ENCODE measurements around the gene SUDS3. TPM values are rescaled to one million over a fixed set of nuclear protein-coding genes. Genes with fewer than 3 reads are reported as not detected.

Gene SUDS3
- total and polyA plus RNA-seq, 7 experiments from 2014 or later: 10.1 to 32.2 (median 26.3) TPM

DNA sequence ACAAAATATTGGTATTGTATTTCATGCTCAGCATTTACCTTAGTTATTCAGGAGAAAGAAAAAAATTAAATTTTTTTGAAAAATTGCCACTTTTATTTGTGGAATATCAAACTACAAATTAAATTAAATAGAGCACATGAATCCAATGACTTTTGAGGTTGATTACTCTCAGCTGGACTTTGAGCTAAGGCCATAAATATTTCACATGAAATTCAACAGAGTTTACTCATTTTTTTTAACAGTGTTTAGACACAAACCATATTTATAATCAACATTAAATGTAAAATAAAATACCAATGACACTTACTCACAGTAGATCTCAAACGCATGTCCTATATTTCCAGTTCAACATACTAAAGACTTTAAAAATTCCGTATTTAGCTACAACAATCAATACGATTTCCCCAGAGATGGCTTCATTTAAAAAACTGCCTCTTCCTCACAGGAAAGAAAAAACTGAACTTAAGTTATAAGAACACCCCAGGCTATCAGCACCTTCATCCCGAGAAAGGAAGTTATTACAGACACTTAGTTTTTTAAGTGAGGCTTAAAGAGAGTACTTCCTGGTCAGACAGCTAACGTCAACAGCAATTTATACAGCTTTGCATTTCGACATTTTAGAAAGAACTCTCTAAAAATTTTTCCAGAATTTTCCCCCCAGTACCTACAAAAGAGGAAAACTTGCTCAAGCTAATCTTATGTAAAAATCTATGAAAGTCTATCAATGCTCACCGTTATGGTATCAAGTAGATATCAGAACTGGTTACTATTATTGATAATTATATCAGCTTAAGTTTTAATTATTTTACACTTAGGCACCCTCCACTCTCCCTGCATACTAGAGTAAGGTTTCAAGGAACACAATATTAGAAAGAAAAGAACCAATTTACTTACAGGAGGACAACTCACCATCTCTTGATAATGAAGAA is 17.5 kb upstream of the SUDS3 start:
- Mint-ChIP-seq H3K27me3 (no peaks in the 10 kb centered on the region), H3K9me3 (peaks cover 0 to 4% (median 0%) of the 10 kb centered on the region in 11 donors), H3K4me3 (peak overlapping the region; percentile 78 to 98 (median 94)), H3K27ac (peak overlapping the region; percentile 80 to 96 (median 90)), H3K4me1 (peaks cover 32 to 61% (median 54%) of the 10 kb centered on the region in 7 donors), H3K36me3 (peaks cover 0 to 25% (median 15%) of the 10 kb centered on the region in 5 donors)
- peak; percentile 57 for ATAC-seq
- Histone ChIP-seq H3K4me1 (ENCODE audit: control insufficient read depth in 2 of 2, insufficient read depth in 2 of 2, low read length in 2 of 2) (peaks cover 21 to 29% of the 10 kb centered on the region in 2 donors), H3K27me3 (ENCODE audit: control insufficient read depth in 2 of 2, insufficient read depth in 2 of 2, low read length in 2 of 2) (no peaks in the 10 kb centered on the region), H3K9me3 (ENCODE audit: control insufficient read depth in 2 of 3, low read length in 3 of 3) (no peaks in the 10 kb centered on the region), H3K4me3 (ENCODE audit: low read length) (peak overlapping the region; percentile 58), H3K27ac (ENCODE audit: low read depth, low read length) (peak overlapping the region; percentile 66), H3K36me3 (ENCODE audit: control insufficient read depth in 2 of 3, insufficient read depth in 3 of 3, low read length in 3 of 3) (no peaks in the 10 kb centered on the region)
- no peak for DNase-seq
- ChIA-PET POLR2A (interaction anchor here (0.7 to 5.2 kb wide), 9 partner anchors 8 to 342 kb away, joined by 3 to 49 read pairs (median 3); partner anchors contain the start of genes RFC5, SUDS3 and TAOK3), CTCF (interaction anchor here (0.7 to 5.7 kb wide), 4 partner anchors 12 to 18 kb away, joined by 3 to 50 read pairs (median 4); partner anchors contain the start of gene SUDS3)
- intact Hi-C loops (cut with micrococcal nuclease): loop anchor here (1.0 to 5.0 kb wide), 8 partner anchors 8 to 297 kb away; partner anchors contain the start of genes SUDS3 (in 2 of the 2), TAOK3 (in 2 of the 2) and WSB2 (in 1 of the 2)

DNA sequence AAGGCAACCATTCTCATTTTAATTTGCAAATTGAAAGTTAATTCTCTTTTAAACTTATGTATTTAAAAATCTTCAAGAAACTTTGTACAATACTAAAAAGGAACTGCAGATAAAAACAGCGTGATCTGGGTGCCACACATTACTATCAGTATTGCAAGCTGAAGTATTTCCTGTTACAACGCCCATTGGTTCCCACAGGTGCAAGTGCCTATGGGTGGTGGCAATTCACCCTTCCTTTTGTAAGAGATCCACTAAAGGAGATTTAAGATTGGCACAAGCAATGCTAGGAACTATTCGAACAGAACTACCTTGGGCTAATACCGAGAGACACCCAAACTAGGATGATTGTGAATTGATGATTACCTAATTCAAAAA is 16.8 kb upstream of the SUDS3 start:
- H3K4me3 Mint-ChIP-seq: peak overlapping the region; percentile 78 to 98 (median 94)
- POLR2A ChIA-PET: interaction anchor here (1.0 to 5.2 kb wide), 7 partner anchors 9 to 343 kb away, joined by 3 to 49 read pairs (median 6); partner anchors contain the start of genes RFC5, SUDS3 and TAOK3
- H3K4me1 ChIP-seq (ENCODE audit: control insufficient read depth in 2 of 2, insufficient read depth in 2 of 2, low read length in 2 of 2): peaks cover 21 to 29% of the 10 kb centered on the region in 2 donors
- H3K36me3 Mint-ChIP-seq: peaks cover 0 to 18% (median 9%) of the 10 kb centered on the region in 5 donors
- H3K27ac ChIP-seq (ENCODE audit: low read depth, low read length): peak overlapping the region; percentile 66
- H3K4me3 ChIP-seq (ENCODE audit: low read length): peak overlapping the region; percentile 58
- intact Hi-C loops (cut with micrococcal nuclease): loop anchor here (1.0 to 5.0 kb wide), 8 partner anchors 8 to 297 kb away; partner anchors contain the start of genes SUDS3 (in 2 of the 2), TAOK3 (in 2 of the 2) and WSB2 (in 1 of the 2)
- H3K4me1 Mint-ChIP-seq: peaks cover 35 to 55% (median 47%) of the 10 kb centered on the region in 7 donors
- H3K36me3 ChIP-seq (ENCODE audit: control insufficient read depth in 2 of 3, insufficient read depth in 3 of 3, low read length in 3 of 3): no peaks in the 10 kb centered on the region
- CTCF ChIA-PET: interaction anchor here (0.9 to 5.7 kb wide), 3 partner anchors 14 to 17 kb away, joined by 3 to 50 read pairs (median 4); partner anchors contain the start of gene SUDS3
- H3K27me3 ChIP-seq (ENCODE audit: control insufficient read depth in 2 of 2, insufficient read depth in 2 of 2, low read length in 2 of 2): no peaks in the 10 kb centered on the region
- H3K9me3 Mint-ChIP-seq: no peaks in the 10 kb centered on the region
- H3K27me3 Mint-ChIP-seq: no peaks in the 10 kb centered on the region
- no peaks in the 10 kb centered on the region for H3K9me3 ChIP-seq (ENCODE audit: control insufficient read depth in 2 of 3, low read length in 3 of 3)
- peak; percentile 75 for ATAC-seq
- DNase-seq: peak in 5 of 9 donors; percentile 27 to 40 (median 30)
- H3K27ac Mint-ChIP-seq: peak overlapping the region; percentile 49 to 96 (median 88)

DNA sequence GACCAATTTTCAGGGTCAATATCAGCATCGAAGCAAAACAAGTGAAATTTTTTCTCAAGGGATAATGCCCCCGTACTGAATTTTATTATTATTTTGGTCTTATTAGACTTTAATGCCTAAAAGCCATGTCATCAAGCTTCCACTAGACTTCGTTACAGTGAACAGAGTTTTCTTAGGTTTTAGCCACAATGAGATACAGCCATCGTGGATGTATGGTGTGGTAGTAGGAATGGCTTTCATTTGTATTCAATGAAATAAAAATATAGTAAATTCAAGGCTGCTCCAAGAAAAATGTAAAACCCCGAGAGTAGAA is 15.3 kb upstream of the SUDS3 start:
- no peaks in the 10 kb centered on the region for H3K36me3 ChIP-seq (ENCODE audit: control insufficient read depth in 2 of 3, insufficient read depth in 3 of 3, low read length in 3 of 3)
- peaks cover 27 to 48% (median 37%) of the 10 kb centered on the region in 7 donors for H3K4me1 Mint-ChIP-seq
- ATAC-seq (no peak), DNase-seq (no peak)
- H3K9me3 ChIP-seq (ENCODE audit: control insufficient read depth in 2 of 3, low read length in 3 of 3): no peaks in the 10 kb centered on the region
- H3K27me3 ChIP-seq (ENCODE audit: control insufficient read depth in 2 of 2, insufficient read depth in 2 of 2, low read length in 2 of 2): no peaks in the 10 kb centered on the region
- peaks cover 0 to 11% (median under 1%) of the 10 kb centered on the region in 5 donors for H3K36me3 Mint-ChIP-seq
- H3K27ac ChIP-seq (ENCODE audit: low read depth, low read length): no peak overlapping the region
- peaks cover 21 to 29% of the 10 kb centered on the region in 2 donors for H3K4me1 ChIP-seq (ENCODE audit: control insufficient read depth in 2 of 2, insufficient read depth in 2 of 2, low read length in 2 of 2)
- intact Hi-C loops (cut with micrococcal nuclease): no loop called here
- no peak overlapping the region for H3K4me3 Mint-ChIP-seq
- ChIA-PET CTCF (no interaction called here), POLR2A (interaction anchor here (5.2 kb wide), 1 partner anchor 16 kb away, joined by 49 read pairs; the partner anchor contains the start of gene SUDS3)
- no peak overlapping the region for H3K27ac Mint-ChIP-seq
- H3K9me3 Mint-ChIP-seq: no peaks in the 10 kb centered on the region
- H3K4me3 ChIP-seq (ENCODE audit: low read length): no peak overlapping the region
- H3K27me3 Mint-ChIP-seq: no peaks in the 10 kb centered on the region

DNA sequence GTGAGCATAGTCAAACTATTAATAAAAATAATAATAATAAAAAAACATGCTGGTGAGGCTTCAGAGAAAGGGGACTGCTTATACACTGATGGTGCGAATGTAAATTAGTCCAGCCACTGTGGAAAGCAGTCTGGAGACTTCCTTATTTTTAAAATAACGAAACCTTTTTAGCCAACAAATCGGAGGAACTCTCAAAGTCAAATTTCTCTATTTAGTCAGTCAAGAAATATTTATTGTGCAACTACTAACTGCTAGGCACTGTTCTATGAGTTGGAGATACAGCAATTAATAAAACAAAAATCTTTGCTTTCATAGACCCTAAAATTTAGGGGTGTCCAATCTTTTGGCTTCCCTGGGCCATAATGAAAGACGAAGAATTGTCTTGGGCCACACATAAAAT is 14.5 kb upstream of the SUDS3 start:
- no peaks in the 10 kb centered on the region for H3K27me3 Mint-ChIP-seq
- Histone ChIP-seq H3K27me3 (ENCODE audit: control insufficient read depth in 2 of 2, insufficient read depth in 2 of 2, low read length in 2 of 2) (no peaks in the 10 kb centered on the region), H3K4me3 (ENCODE audit: low read length) (no peak overlapping the region), H3K36me3 (ENCODE audit: control insufficient read depth in 2 of 3, insufficient read depth in 3 of 3, low read length in 3 of 3) (no peaks in the 10 kb centered on the region), H3K9me3 (ENCODE audit: control insufficient read depth in 2 of 3, low read length in 3 of 3) (no peaks in the 10 kb centered on the region), H3K27ac (ENCODE audit: low read depth, low read length) (no peak overlapping the region), H3K4me1 (ENCODE audit: control insufficient read depth in 2 of 2, insufficient read depth in 2 of 2, low read length in 2 of 2) (peaks cover 17 to 25% of the 10 kb centered on the region in 2 donors)
- POLR2A ChIA-PET: no interaction called here
- peaks cover 0 to 9% (median 0%) of the 10 kb centered on the region in 5 donors for H3K36me3 Mint-ChIP-seq
- CTCF ChIA-PET: no interaction called here
- intact Hi-C loops (cut with micrococcal nuclease): no loop called here
- ATAC-seq: no peak
- DNase-seq: no peak
- H3K4me1 Mint-ChIP-seq: peaks cover 20 to 39% (median 31%) of the 10 kb centered on the region in 7 donors
- H3K27ac Mint-ChIP-seq: no peak overlapping the region
- H3K4me3 Mint-ChIP-seq: no peak overlapping the region
- no peaks in the 10 kb centered on the region for H3K9me3 Mint-ChIP-seq

- CTCF ChIA-PET: interaction anchor here (0.7 kb wide), 1 partner anchor 11 kb away, joined by 5 read pairs; no protein-coding TSS in a partner anchor
- DNase-seq (no peak), ATAC-seq (no peak)
- Histone ChIP-seq H3K27ac (ENCODE audit: low read depth, low read length) (no peak overlapping the region), H3K27me3 (ENCODE audit: control insufficient read depth in 2 of 2, insufficient read depth in 2 of 2, low read length in 2 of 2) (no peaks in the 10 kb centered on the region), H3K4me1 (ENCODE audit: control insufficient read depth in 2 of 2, insufficient read depth in 2 of 2, low read length in 2 of 2) (peaks cover 15 to 16% of the 10 kb centered on the region in 2 donors), H3K36me3 (ENCODE audit: control insufficient read depth in 2 of 3, insufficient read depth in 3 of 3, low read length in 3 of 3) (peaks cover 0 to 5% (median 0%) of the 10 kb centered on the region in 3 experiments), H3K9me3 (ENCODE audit: control insufficient read depth in 2 of 3, low read length in 3 of 3) (no peaks in the 10 kb centered on the region), H3K4me3 (ENCODE audit: low read length) (no peak overlapping the region)
- H3K4me1 Mint-ChIP-seq: peaks cover 24 to 38% (median 25%) of the 10 kb centered on the region in 7 donors
- intact Hi-C loops (cut with micrococcal nuclease): no loop called here
- H3K4me3 Mint-ChIP-seq: no peak overlapping the region
- no peaks in the 10 kb centered on the region for H3K9me3 Mint-ChIP-seq
- peaks cover 0 to 16% (median 0%) of the 10 kb centered on the region in 5 donors for H3K27me3 Mint-ChIP-seq
- POLR2A ChIA-PET: interaction anchor here (2.2 kb wide), 1 partner anchor 10 kb away, joined by 9 read pairs; no protein-coding TSS in a partner anchor
- H3K36me3 Mint-ChIP-seq: no peaks in the 10 kb centered on the region
- H3K27ac Mint-ChIP-seq: no peak overlapping the region
Observed at GRCh38 chr12:118368821-118369220, 7.5 kb upstream of the SUDS3 start.

GRCh38 chr12:118370601-118371000 is 5.8 kb upstream of the SUDS3 start:
- no peak for DNase-seq
- H3K36me3 Mint-ChIP-seq: no peaks in the 10 kb centered on the region
- ATAC-seq: no peak
- Histone ChIP-seq H3K36me3 (ENCODE audit: control insufficient read depth in 2 of 3, insufficient read depth in 3 of 3, low read length in 3 of 3) (peaks cover 0 to 5% (median 0%) of the 10 kb centered on the region in 3 experiments), H3K27ac (ENCODE audit: low read depth, low read length) (no peak overlapping the region), H3K9me3 (ENCODE audit: control insufficient read depth in 2 of 3, low read length in 3 of 3) (no peaks in the 10 kb centered on the region), H3K4me1 (ENCODE audit: control insufficient read depth in 2 of 2, insufficient read depth in 2 of 2, low read length in 2 of 2) (peaks cover 17 to 18% of the 10 kb centered on the region in 2 donors), H3K27me3 (ENCODE audit: control insufficient read depth in 2 of 2, insufficient read depth in 2 of 2, low read length in 2 of 2) (no peaks in the 10 kb centered on the region), H3K4me3 (ENCODE audit: low read length) (no peak overlapping the region)
- H3K27ac Mint-ChIP-seq: peak overlapping the region in 1 of 9 donors; percentile 16
- peaks cover 27 to 49% (median 38%) of the 10 kb centered on the region in 7 donors for H3K4me1 Mint-ChIP-seq
- intact Hi-C loops (cut with micrococcal nuclease): loop anchor here in 1 of 2 donors (5.0 to 10.0 kb wide), 5 partner anchors 63 to 1446 kb away; partner anchors contain the start of genes FBXO21 and PRKAB1
- ChIA-PET POLR2A (interaction anchor here (1.0 kb wide), 1 partner anchor 12 kb away, joined by 3 read pairs; no protein-coding TSS in a partner anchor), CTCF (interaction anchor here (1.1 kb wide), 1 partner anchor 12 kb away, joined by 3 read pairs; no protein-coding TSS in a partner anchor)
- H3K9me3 Mint-ChIP-seq: no peaks in the 10 kb centered on the region
- H3K4me3 Mint-ChIP-seq: peak overlapping the region; percentile 90 to 99 (median 93)
- H3K27me3 Mint-ChIP-seq: peaks cover 0 to 16% (median 0%) of the 10 kb centered on the region in 5 donors
